Activated CD4-positive, alpha-beta T cell treated with anti-CD3 and anti-CD28 coated beads for 48 hours (primary cell): ENCODE measurements around the gene PLXNC1.
A peak's percentile ranks its signal among the peaks of the same experiment; 100 is the strongest.

Experiments
- DNase-seq: peaks from one replicate; pipeline ENCODE4 v3.0.0-alpha.2; 2020

Gene PLXNC1

DNA sequence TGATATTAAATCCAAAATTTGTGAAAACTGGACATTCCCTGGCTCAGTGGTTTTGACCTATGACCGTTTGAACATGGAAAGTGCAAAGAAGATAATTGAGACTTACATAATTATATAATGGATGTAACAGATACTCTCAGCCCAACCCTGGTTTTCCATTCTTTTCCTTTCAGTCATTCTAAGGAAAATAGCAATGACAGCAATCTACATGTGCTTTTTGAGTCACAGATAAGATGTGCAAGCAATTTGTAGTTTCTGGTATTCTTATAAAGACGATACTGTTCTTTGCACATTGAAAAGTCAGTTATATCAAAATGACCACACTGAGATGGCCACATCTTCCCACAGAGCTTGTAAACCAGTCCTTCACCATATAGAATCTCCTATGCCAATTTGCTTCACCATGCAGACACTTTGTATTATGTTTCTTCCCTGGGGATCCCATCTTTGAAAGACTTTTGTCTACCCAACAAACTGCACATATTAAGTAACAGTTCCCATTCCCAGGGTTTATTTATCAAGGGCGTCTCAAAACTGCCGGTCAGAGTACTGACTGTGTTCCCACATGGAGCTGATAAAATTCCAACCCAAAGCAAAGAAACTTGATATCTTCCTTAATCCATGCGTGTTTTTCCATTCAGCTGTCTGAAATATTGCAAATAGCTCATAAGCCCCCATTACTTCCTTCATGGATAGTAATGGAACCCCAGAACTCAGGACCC lies 34.8 kb downstream of the PLXNC1 start:
- DNase-seq, result no peak

DNA sequence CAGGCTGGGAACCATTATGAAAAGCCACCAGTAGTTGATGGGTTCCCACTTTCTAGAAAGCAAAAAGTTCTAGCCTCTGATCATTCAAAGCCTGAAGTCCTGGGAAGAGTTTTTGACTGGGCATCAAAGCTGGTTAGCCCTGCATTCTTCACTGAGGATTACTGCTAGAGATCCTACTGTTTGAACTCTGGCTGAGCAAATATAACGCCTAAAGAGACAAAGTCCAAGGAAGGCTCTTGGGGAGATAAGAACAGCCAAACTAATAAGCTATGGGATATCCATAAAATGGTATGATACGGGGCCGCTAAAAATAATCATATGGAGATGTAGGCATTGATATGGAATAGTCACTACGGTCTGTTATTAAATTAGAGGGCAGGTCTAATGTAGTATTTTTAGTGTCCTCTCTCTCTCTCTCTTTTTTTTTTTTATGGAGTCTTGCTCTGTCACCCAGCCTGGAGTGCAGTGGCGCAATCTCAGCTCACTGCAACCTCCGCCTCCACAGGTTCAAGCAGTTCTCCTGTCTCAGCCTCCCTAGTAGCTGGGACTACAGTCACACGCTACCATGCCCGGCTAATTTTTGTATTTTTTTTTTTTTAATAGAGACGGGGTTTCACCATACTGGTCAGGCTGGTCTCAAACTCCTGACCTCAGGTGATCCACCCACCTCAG lies 35.5 kb downstream of the PLXNC1 start:
- no peak for DNase-seq

DNA sequence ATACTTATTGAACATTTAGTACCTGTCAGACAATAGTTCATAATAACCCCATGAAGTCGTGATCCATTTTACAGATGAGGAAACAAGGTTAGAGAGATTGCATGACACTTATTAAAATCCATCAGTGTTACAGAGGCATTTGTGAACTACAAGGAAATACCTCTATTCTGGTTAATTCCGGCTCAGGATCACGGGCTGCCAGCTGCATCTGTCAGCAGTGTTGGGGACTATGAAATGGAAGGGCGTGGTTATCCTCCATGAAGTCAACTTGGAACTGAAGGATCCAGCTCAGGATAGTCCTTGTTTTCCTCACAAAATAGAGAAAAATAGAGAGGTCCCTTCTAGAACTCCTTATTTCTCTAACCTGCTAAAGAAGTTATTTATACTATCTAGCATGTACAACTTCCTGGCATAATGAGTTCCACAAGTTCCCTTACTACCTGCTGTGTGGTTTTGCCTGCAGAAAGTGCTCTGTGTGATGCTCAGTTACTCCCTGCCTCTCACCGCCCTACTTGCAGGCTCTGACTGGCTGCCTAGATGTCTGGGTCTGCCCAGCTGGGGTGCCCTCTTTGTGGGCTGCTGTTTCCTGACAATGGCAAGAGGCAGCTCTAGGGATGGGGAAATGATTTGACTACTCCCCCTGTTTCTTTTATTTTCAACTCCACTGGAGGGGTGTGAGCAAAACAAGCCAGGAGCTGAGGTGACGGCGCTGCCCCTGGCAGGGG lies 36.8 kb downstream of the PLXNC1 start:
- no peak for DNase-seq

DNA sequence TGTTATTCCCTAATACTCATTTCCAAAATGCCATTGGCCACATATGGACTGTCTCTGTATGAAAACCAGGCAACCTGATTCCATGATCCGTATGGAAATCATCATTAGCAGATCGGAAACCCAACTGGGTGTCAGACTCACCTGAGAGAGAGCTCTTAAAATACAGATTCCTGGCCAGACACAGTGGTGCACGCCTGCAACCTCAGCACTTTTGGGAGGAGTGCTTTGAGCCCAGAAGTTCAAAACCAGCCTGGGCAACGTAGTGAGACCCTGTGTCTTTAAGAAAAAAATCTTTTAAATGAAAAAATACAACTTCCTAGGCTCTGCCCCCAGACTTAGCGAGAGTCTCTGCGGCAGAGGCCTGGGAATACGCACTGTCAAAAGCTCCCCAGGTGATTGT lies 37.4 kb downstream of the PLXNC1 start:
- no peak for DNase-seq

DNA sequence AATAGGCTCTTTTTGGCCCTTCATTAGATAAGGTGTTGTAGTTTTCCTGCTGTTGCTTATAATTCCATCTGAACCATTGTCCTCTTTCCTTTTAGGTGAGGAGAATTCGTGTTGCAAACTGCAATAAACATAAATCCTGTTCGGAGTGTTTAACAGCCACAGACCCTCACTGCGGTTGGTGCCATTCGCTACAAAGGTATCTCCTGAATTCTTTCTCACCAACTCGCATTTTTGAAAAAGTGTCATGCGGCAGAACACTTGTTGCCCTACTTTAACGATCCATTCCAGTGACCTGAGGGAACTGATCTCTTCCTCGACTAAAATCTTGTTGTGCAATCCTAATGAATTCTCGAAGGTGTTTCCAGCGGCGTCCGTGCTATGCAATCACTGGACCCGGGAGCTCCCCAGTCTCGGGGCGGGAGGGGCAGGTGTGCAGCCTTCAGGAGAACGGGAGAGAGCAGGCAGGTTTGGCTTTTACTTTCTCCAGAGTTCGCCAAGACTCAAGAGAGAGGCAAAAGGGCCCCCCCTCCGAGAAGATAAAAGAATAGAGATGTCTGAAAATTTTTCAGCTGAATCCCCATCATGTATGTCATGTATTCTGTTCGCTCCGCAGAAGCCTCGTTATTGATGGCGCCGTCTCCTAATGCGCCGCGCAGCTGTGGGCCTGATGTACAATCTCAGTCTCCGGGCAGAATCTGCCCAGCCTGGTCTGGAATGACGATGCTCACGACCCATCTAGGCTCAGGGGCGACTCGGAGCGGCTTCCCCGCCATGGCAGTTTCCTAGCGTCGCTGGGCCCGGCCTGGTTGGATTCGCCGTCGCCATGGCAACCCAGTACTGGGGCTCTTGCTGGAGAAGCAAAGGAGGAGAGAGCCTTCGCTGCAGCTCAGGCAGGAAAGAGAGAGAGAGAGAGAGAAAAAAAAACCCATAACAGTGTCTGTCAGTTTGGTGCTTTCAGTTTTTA lies 38.2 kb downstream of the PLXNC1 start:
- no peak for DNase-seq

DNA sequence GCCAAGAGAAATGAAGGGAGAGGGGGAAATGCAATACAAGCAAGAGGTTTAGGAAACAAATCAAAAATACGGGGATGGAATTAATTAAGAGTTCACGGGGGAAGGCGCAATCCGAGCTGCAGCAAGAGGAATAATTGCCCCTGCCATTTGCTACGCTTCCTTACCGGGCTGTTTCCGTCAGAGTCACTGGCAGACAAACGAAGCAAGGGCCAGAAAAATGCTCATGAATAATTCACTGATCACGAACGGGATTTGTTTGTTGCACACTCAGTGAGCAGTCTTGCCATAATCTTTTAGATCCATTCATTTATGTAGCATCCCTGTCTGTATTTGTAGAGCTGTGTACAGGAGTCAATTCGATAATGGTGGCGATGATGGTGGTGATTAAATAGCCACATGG lies 39.0 kb downstream of the PLXNC1 start:
- no peak for DNase-seq

DNA sequence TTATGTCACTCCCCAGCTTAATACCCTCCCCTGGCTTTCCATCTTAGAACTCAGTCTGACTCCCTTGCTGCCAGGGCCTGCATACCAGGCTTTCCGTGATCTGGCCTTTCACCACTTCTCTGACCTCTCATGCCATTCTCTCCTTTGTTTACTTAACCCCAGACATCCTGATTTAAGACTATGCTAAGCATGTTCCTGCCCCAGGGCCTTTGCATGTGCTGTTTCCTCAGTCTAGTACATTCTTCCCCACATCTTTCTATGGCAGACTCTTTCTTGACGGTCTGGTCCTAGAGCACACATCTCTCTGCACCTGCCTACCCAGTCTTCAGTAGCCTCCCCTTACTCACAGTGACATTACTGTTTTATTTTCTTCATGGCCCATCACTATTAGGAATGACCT lies 42.2 kb downstream of the PLXNC1 start:
- no peak for DNase-seq

DNA sequence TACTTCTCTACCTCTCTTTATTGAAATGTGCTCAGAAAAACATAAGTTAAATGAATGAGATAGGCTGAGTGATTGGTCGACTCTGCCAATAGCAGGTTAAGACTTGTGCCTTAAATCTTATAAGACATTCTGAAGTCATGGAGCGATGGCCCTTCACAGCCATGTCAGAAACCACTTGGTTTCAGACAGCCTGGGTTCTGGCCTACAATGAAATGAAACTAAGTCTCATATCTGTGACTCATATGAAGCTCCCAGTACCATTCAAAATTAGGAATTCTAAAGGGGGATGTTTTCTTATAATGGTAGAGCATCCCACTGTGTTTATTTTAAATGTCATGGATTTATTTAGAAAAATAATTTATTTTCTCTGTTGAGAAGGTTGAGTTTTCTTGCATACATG lies 42.6 kb downstream of the PLXNC1 start:
- no peak for DNase-seq

DNA sequence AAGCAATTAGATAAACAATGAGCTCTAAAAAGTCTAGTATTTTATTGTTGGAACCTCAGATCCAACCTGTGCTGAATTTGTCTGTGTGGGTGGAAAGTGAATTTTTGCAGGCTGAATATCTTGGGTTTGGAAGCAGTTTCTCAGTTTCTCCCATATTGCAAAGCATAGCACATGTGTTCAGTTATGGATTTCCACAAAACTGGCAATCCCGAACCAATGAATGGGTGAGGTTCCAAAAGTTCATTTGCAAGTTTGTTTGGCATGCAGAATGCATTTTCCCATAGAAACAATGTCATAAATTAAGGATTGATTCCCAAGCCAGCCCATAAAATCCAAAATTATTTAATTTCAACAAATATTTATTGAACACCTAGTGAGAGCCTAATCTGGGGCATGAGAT lies 43.4 kb downstream of the PLXNC1 start:
- DNase-seq, result no peak

DNA sequence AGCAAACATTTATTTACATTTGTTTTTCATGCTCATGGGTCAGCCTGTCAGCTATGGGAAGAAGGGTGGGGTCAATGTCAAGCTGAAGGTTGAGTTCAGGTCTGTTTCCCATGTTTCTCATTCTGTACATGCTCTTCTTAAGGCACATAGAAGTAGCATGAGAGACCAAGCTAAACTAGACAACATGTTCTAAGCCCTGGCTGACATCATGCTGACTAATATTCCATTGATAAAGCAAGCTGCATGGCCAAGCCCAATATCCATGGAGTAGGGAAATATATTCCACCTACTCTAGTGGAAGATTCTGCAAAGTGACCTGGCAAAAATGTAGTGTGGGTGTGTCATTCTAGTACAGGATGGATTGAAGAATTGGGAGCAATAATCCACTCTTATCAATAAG lies 44.1 kb downstream of the PLXNC1 start:
- no peak for DNase-seq

DNA sequence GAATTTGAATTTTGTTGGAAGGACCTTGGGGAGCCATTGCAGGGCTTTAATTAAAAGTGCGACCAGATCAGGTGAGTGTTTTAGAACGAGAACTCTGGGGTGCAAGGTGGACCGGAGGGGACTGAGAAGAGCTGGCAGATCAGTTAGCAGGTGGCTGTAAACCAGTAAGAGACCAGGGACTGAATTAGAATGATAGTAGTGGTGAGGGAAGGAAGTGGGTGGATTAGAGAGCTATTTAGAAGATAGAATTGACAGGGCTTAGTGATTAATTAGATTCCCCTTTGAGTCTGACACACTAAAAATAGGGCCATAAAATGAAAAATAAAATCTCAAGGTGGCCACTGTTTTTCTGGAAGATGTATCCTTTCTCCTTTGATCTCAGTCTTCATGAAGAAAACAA lies 44.8 kb downstream of the PLXNC1 start:
- DNase-seq, result no peak

DNA sequence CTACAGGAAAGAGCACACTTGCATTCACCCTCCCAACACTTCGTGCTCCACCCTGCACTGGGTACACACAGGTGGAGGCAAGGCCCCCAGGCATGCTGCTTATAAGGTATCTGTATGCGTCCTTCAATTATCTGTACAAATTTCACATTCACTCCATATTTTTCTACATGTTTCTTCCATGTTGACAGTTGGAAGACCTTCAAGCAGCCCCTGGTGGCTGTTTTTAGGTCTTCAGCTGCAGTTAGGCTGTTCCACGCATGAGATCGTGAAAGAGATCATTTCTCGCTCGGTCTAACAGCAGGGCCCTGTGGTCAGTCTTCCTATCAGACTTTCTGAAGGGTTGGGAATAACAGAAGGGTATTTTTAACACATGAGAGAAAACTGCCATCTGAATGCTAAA lies 47.1 kb downstream of the PLXNC1 start:
- DNase-seq, result no peak

DNA sequence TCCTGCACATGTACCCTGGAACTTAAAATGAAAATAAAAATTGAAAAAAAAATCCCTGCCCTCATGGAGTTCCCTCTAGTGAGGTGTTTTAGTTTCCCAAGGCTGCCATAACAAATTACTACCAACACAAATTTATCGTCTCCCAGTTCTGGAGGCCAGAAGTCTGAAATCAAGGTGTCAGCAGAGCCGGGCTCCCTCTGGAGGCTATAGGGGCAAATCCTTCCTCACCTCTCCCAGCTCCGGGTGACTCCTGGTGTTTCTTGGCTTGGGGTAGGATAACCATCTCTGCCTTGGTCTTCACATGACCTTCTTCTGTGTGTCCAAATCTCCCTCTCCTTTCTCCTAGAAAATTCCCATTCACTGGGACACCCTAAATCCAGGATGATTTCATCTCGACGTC lies 50.1 kb downstream of the PLXNC1 start:
- DNase-seq, result no peak

DNA sequence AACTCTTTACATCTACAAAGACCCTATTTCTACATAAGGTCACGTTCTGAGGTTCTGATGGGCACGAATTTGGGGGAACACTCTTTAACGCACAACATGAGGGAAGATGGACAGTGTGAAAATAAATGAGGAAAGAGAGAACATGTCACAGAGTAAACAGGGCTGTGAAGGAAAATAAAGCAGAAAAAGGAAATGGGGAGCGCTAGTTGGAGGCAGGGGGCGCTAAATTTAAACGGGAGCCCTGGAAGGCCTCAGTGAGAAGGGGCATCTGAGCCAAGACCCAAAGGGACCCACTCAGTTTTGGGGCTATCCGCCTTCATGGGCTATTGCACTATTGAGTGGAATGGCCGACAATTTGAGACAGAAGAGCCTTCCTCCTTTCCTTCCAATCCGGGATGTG lies 50.5 kb downstream of the PLXNC1 start:
- no peak for DNase-seq

DNA sequence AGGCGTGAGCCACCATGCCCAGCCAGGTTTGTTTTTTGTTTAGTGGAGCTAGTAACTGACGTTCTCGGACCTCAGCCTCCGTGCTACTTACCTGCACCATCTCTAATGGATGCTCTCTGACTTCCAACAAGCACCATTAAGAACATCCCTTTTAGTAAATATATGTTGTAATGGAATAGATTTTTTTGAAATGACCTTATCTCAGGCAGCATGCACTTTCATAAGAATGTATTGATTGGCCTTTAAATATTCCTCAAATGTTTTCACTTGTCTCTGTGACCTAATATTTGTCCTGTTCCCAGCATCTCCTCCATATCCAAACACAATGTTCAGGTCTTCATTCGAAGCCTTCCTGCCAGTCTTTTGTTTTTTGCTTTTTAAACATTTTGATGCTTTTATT lies 51.7 kb downstream of the PLXNC1 start:
- no peak for DNase-seq

DNA sequence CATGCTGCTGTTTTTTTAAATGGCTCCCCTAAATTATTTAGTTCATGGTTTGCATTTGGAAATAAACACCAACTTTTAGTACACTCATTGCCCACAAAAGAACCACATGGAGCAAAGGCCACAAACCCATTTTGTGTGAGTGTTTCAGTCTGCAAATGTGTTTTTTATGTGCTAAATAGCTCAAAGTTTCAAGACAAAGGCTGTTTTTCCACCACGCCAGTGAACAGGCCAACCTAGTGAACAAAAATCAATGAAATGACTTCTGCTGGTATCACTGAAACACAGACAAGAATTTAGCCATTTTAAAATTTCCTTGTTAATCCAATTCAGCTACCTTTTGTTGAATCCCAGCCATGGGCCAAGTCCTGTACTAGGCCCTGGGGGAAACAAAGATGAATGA lies 52.3 kb downstream of the PLXNC1 start:
- DNase-seq, result no peak

DNA sequence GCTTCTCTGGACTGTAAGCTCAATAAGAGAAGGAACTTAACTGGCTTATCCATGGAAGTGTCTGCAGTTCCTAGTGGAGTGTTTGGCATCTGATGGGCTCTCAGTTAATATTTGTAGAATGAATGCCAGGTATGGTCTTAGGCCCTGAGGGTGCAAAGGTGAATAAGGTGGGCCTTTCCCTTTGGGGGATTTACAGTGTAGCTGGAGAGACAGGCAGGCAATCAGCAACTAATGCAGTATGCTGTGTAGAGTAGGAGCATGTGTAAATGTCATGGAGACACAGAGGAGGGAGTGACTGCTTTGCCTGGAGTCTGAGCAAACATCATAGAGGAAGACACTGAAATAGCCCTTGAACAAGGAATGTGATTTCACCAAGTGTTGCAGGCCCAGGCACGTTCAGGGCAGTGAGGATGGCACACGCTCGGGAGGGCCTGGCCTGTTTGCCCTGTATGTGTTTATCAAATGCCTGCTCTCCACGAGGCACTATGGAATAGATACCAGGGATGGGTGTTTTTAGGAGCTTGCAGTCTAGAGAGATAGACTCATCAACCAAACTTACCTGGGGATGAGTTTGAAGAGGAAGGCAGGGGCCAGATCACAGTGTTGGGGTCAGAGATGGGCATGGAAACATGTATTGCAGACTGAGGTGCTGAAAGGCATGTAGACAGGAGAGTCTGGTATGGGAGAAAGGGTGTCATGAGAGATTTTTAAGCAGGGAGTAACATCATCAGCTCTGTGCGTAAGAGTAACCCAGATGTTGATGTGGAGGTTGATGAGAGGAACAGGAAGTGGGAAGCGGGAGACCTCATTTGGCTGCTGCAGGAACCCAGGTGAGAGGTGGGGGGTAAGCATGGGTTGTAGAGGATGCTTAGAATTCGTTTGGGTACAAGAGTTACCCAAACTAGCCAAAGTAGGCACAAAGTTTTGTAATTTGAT lies 54.1 kb downstream of the PLXNC1 start:
- DNase-seq, result no peak

DNA sequence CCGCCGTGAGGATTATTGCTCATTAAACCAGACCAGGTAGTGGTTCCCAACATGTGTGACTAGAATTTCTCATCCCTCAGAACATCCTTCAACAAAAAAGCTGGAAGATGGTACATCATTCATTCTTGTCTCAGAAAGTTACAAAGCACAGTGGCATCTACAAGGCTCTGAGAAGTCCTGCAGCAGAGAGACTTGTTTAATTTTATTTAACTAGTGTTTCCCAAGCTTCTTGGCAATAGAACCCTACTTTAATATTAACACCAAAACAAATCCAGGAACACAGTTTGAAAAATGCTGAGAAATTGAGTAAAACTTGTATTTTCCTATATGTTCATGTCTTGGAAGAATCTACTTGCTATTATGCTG lies 54.8 kb downstream of the PLXNC1 start:
- no peak for DNase-seq

DNA sequence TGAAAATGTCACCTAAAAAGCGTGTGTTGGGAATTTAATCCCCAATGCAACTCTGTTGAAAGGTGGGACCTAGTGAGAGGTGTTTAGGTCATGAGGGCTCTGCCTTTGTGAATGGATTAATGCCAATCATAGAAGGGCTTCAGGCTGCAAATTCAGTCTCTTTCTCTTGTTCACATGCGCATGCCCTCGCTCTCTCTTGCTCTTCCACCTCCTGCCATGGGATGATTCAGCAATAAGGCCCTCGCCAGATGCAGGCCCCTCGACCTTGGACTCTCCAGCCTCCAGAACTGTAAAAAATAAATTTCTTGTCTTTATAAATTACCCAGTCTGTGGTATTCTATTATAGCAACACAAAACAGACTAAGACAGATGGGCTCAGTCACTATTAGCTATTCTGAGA lies 55.4 kb downstream of the PLXNC1 start:
- no peak for DNase-seq

DNA sequence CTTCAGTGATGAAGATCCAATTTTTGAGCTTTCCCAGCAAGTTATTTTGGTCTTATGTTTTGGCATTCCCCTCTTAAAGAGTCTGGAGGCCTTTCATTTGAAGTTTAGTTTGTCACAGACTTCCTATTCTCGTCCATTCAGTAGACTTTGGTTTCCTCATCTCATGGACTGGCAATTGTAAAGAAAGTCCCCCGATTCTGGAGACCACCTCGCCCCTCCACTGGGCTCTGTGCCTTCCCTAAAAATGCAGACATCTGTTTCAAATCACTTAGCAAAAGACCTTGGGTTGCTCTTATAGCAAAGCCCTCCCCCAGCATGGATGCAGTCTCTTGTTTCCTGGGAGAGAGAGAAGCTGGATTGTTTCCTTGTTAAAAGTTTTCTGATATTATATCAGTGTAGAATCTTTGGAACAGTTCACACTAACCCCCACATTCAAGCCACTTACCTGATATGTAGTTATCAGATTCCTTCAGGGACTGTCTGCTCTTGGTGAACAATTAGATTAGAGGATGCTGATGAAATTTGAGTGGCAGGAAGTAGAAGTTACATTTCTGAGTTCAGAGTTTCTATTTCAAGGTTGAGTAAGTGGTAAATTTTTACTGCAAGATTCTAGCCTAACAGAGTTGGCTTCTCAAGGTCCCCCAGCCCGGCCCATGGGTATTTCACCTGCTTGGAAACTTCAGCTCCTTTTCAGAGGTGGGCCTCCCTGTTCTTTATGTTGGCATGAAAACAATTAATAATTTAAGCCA lies 56.3 kb downstream of the PLXNC1 start:
- peak; percentile 28 for DNase-seq

DNA sequence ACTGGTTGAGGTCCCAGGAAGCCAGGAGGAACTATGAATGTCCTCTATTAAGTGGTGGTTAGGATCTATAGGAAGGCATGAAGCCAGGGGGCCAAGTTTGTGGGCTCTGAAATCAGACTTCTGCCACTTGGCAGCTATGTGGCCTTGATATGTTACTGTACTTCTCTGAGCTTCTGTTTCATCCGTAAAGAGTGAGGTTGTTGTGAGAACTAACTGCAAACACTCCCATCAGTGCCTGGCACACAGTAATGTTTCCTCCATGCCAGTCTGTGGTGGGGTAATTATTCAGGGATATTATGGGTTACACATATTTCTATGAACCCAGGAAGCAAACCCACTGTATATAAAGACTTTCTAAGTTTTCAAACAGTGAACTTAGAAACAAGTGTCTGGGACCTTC lies 57.4 kb downstream of the PLXNC1 start:
- DNase-seq, result no peak
